ENCODE measurements around the gene AKT3.

- TF ChIP-seq CTCF (IDR thresholded peaks at IDR 0.05; ENCODE audit: low read depth, low read length, poor library complexity, severe bottlenecking) (no peak), EZH2phosphoT487 (IDR thresholded peaks at IDR 0.05; ENCODE audit: borderline replicate concordance, low read length) (no peak)
Measured at GRCh38 chr1:243663651-243664050, 186.4 kb downstream of the AKT3 start.
